Activated naive CD8-positive, alpha-beta T cell treated with anti-CD3 and anti-CD28 coated beads, Interleukin-2, amount 50 U/mL, for 24 hours (primary cell): Measurements from ENCODE around the gene DIPK1C.

Experiments
- ATAC-seq: fragments of 150-1000 bp; cut with Tn5 transposase; one replicate; pipeline ENCODE4 v1.10.0; 2021
- DNase-seq: peaks from one replicate; pipeline ENCODE4 v3.0.0; 2021
- H3K27ac Mint-ChIP-seq: one replicate; pipeline ENCODE4 v1.8.0; 2021; ENCODE audit warnings: mild to moderate bottlenecking, mixed read lengths
- H3K27me3 Mint-ChIP-seq: one replicate; pipeline ENCODE4 v1.8.0; 2021; ENCODE audit warnings: mixed read lengths
- H3K36me3 Mint-ChIP-seq: one replicate; pipeline ENCODE4 v1.8.0; 2021; ENCODE audit warnings: low read depth, mixed read lengths
- H3K4me1 Mint-ChIP-seq: one replicate; pipeline ENCODE4 v1.8.0; 2021; ENCODE audit warnings: mixed read lengths
- H3K4me3 Mint-ChIP-seq: one replicate; pipeline ENCODE4 v1.8.0; 2021; ENCODE audit warnings: mild to moderate bottlenecking, moderate library complexity, mixed read lengths
- H3K9me3 Mint-ChIP-seq: one replicate; pipeline ENCODE4 v1.8.0; 2021; ENCODE audit warnings: mixed read lengths

DIPK1C gene

GRCh38 chr18:74450626-74451025 lies 6.5 kb downstream of the DIPK1C start:
- DNase-seq (no peak), ATAC-seq (no peak)
- Mint-ChIP-seq H3K9me3 (no peaks in the 10 kb centered on the region), H3K36me3 (no peaks in the 10 kb centered on the region), H3K4me3 (no peak overlapping the region), H3K27me3 (peaks cover 23% of the 10 kb centered on the region), H3K4me1 (no peaks in the 10 kb centered on the region), H3K27ac (no peak overlapping the region)

GRCh38 chr18:74447404-74448152 lies 9.5 kb downstream of the DIPK1C start:
- H3K4me1 Mint-ChIP-seq, result no peaks in the 10 kb centered on the region
- H3K27ac Mint-ChIP-seq, result no peak overlapping the region
- H3K27me3 Mint-ChIP-seq, result peaks cover 2% of the 10 kb centered on the region
- H3K36me3 Mint-ChIP-seq, result no peaks in the 10 kb centered on the region
- no peaks in the 10 kb centered on the region for H3K9me3 Mint-ChIP-seq
- DNase-seq (no peak), ATAC-seq (no peak)
- no peak overlapping the region for H3K4me3 Mint-ChIP-seq

- no peaks in the 10 kb centered on the region for H3K4me1 Mint-ChIP-seq
- H3K27me3 Mint-ChIP-seq, result peaks cover 2% of the 10 kb centered on the region
- H3K9me3 Mint-ChIP-seq, result no peaks in the 10 kb centered on the region
- H3K27ac Mint-ChIP-seq, result no peak overlapping the region
- DNase-seq, result no peak
- no peaks in the 10 kb centered on the region for H3K36me3 Mint-ChIP-seq
- no peak for ATAC-seq
- no peak overlapping the region for H3K4me3 Mint-ChIP-seq
Observed at GRCh38 chr18:74446631-74447403, 10.3 kb downstream of the DIPK1C start.

GRCh38 chr18:74446178-74446577 lies 10.9 kb downstream of the DIPK1C start:
- DNase-seq (no peak), ATAC-seq (no peak)
- Mint-ChIP-seq H3K27ac (no peak overlapping the region), H3K9me3 (no peaks in the 10 kb centered on the region), H3K36me3 (no peaks in the 10 kb centered on the region), H3K4me3 (no peak overlapping the region), H3K4me1 (no peaks in the 10 kb centered on the region), H3K27me3 (peaks cover 2% of the 10 kb centered on the region)

GRCh38 chr18:74445585-74445984 lies 11.5 kb downstream of the DIPK1C start:
- Mint-ChIP-seq H3K4me1 (no peaks in the 10 kb centered on the region), H3K27me3 (no peaks in the 10 kb centered on the region), H3K9me3 (no peaks in the 10 kb centered on the region), H3K4me3 (no peak overlapping the region), H3K27ac (no peak overlapping the region), H3K36me3 (no peaks in the 10 kb centered on the region)
- DNase-seq (no peak), ATAC-seq (no peak)

GRCh38 chr18:74444104-74444503 lies 13.0 kb downstream of the DIPK1C start:
- Mint-ChIP-seq H3K4me3 (no peak overlapping the region), H3K4me1 (no peaks in the 10 kb centered on the region), H3K36me3 (no peaks in the 10 kb centered on the region), H3K9me3 (no peaks in the 10 kb centered on the region), H3K27me3 (no peaks in the 10 kb centered on the region), H3K27ac (no peak overlapping the region)
- ATAC-seq (no peak), DNase-seq (no peak)

- ATAC-seq, result no peak
- no peak for DNase-seq
- no peak overlapping the region for H3K4me3 Mint-ChIP-seq
- H3K4me1 Mint-ChIP-seq, result no peaks in the 10 kb centered on the region
- no peaks in the 10 kb centered on the region for H3K27me3 Mint-ChIP-seq
- H3K36me3 Mint-ChIP-seq, result no peaks in the 10 kb centered on the region
- no peak overlapping the region for H3K27ac Mint-ChIP-seq
- H3K9me3 Mint-ChIP-seq, result no peaks in the 10 kb centered on the region
Observed at GRCh38 chr18:74440808-74441427, 16.2 kb downstream of the DIPK1C start.

GRCh38 chr18:74438091-74438490 lies 19.0 kb downstream of the DIPK1C start:
- no peak for DNase-seq
- Mint-ChIP-seq H3K27ac (no peak overlapping the region), H3K4me3 (no peak overlapping the region)

GRCh38 chr18:74436158-74436769 lies 20.8 kb downstream of the DIPK1C start:
- Mint-ChIP-seq H3K27ac (no peak overlapping the region), H3K27me3 (no peaks in the 10 kb centered on the region), H3K4me3 (no peak overlapping the region), H3K36me3 (no peaks in the 10 kb centered on the region), H3K4me1 (no peaks in the 10 kb centered on the region), H3K9me3 (no peaks in the 10 kb centered on the region)
- ATAC-seq, result no peak
- no peak for DNase-seq

More at GRCh38 chr18:74438091-74438490, 19.0 kb downstream of the DIPK1C start:
- Mint-ChIP-seq H3K9me3 (no peaks in the 10 kb centered on the region), H3K27me3 (no peaks in the 10 kb centered on the region), H3K36me3 (no peaks in the 10 kb centered on the region), H3K4me1 (no peaks in the 10 kb centered on the region)
- ATAC-seq, result no peak

GRCh38 chr18:74435740-74436139 lies 21.4 kb downstream of the DIPK1C start:
- Mint-ChIP-seq H3K4me1 (no peaks in the 10 kb centered on the region), H3K27me3 (no peaks in the 10 kb centered on the region), H3K27ac (no peak overlapping the region), H3K4me3 (no peak overlapping the region), H3K9me3 (no peaks in the 10 kb centered on the region), H3K36me3 (no peaks in the 10 kb centered on the region)
- ATAC-seq, result no peak
- DNase-seq, result no peak

GRCh38 chr18:74434466-74434865 lies 22.6 kb downstream of the DIPK1C start:
- Mint-ChIP-seq H3K27ac (no peak overlapping the region), H3K9me3 (no peaks in the 10 kb centered on the region), H3K36me3 (no peaks in the 10 kb centered on the region), H3K27me3 (no peaks in the 10 kb centered on the region), H3K4me3 (no peak overlapping the region), H3K4me1 (no peaks in the 10 kb centered on the region)
- ATAC-seq (no peak), DNase-seq (no peak)

- H3K27ac Mint-ChIP-seq, result no peak overlapping the region
- H3K27me3 Mint-ChIP-seq, result no peaks in the 10 kb centered on the region
- ATAC-seq, result no peak
- no peak for DNase-seq
- no peaks in the 10 kb centered on the region for H3K4me1 Mint-ChIP-seq
- H3K9me3 Mint-ChIP-seq, result no peaks in the 10 kb centered on the region
- no peak overlapping the region for H3K4me3 Mint-ChIP-seq
- no peaks in the 10 kb centered on the region for H3K36me3 Mint-ChIP-seq
Observed at GRCh38 chr18:74430806-74431571, 26.1 kb downstream of the DIPK1C start.

GRCh38 chr18:74430231-74430630 lies 26.9 kb downstream of the DIPK1C start:
- no peak overlapping the region for H3K4me3 Mint-ChIP-seq

GRCh38 chr18:74429096-74429495 lies 28.0 kb downstream of the DIPK1C start:
- no peak overlapping the region for H3K4me3 Mint-ChIP-seq

More at GRCh38 chr18:74430231-74430630, 26.9 kb downstream of the DIPK1C start:
- Mint-ChIP-seq H3K4me1 (no peaks in the 10 kb centered on the region), H3K27me3 (no peaks in the 10 kb centered on the region), H3K36me3 (no peaks in the 10 kb centered on the region), H3K27ac (no peak overlapping the region), H3K9me3 (no peaks in the 10 kb centered on the region)
- no peak for ATAC-seq
- DNase-seq, result no peak

More at GRCh38 chr18:74429096-74429495, 28.0 kb downstream of the DIPK1C start:
- H3K9me3 Mint-ChIP-seq, result no peaks in the 10 kb centered on the region
- H3K27ac Mint-ChIP-seq, result no peak overlapping the region
- no peak for DNase-seq
- no peaks in the 10 kb centered on the region for H3K27me3 Mint-ChIP-seq
- no peak for ATAC-seq
- no peaks in the 10 kb centered on the region for H3K4me1 Mint-ChIP-seq
- no peaks in the 10 kb centered on the region for H3K36me3 Mint-ChIP-seq
